GM12875 (cell line): ENCODE results near the gene C5orf58.

ENCODE experiments used
- H3K4me3 ChIP-seq: one replicate; pipeline ENCODE4 v1.5.1; 2011; ENCODE audit warnings: low read depth, low read length, control low read depth
- TF ChIP-seq, protein P1 (sequence below): IDR thresholded peaks from 2 replicates; pipeline ENCODE4 v1.5.1; 2011; ENCODE audit warnings: low read depth, mild to moderate bottlenecking, control low read depth, inconsistent platforms, low read length, moderate library complexity, borderline replicate concordance; ENCODE audit not compliant: insufficient read depth

Gene C5orf58

DNA sequence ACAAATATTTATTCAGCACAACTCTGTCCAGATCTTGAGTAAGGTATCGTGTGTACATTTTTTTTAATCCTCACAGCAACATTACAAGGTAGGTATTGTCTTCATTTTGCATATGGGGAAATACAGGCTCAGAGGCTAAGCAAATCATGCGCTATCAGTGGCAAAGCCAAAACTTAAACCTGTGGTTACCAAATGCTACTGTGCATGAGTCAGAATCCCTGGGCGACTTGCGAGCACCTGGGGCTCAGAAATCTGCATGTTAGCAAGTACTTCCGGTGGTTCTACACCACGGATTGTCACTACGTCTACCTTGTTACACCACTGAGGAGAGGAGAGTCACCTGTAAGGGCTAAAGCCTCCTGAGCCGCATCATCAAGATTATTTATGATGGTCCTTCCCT lies 21.3 kb downstream of the C5orf58 start:
- TF ChIP-seq, protein P1, sequence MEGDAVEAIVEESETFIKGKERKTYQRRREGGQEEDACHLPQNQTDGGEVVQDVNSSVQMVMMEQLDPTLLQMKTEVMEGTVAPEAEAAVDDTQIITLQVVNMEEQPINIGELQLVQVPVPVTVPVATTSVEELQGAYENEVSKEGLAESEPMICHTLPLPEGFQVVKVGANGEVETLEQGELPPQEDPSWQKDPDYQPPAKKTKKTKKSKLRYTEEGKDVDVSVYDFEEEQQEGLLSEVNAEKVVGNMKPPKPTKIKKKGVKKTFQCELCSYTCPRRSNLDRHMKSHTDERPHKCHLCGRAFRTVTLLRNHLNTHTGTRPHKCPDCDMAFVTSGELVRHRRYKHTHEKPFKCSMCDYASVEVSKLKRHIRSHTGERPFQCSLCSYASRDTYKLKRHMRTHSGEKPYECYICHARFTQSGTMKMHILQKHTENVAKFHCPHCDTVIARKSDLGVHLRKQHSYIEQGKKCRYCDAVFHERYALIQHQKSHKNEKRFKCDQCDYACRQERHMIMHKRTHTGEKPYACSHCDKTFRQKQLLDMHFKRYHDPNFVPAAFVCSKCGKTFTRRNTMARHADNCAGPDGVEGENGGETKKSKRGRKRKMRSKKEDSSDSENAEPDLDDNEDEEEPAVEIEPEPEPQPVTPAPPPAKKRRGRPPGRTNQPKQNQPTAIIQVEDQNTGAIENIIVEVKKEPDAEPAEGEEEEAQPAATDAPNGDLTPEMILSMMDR: no peak
- no peak overlapping the region for H3K4me3 ChIP-seq

DNA sequence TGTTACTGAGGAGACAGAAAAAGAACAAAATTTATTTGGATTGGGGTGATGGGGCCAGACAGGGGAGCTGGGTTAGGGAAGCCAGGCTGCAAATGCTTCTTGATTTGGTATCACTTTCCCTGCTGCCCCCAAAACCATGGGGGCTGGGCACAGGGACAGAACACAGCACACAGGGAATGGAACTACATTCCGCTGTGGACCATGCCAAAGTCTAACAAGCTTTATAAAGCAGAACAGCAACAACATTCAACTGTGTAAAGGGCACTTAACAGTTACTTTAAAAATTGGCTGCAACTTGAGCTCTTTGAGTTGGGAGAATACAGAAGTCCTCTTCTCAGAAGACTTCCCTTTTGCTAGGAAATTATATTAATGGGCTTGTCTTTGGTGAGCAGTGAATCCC lies 23.8 kb downstream of the C5orf58 start:
- TF ChIP-seq, protein P1: no peak
- no peak overlapping the region for H3K4me3 ChIP-seq

DNA sequence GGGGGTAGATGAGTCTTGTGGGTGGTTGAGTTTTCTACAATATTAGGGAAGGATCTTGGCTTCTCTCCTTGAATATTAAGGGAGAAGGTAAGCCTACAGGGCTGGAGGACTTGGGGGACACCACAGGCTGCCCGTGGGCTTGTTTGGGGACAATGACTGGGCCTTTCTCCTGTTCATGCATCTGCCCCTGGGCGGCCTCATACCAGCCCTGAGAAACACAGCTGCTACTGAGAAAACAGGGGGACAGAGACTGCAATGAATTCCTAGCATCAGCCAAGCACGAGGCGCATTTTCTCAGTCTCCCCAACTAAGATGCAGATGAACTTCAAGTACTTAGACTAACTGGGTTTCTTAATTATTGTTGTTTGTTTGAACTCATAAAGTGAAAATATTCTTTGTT lies 24.6 kb downstream of the C5orf58 start:
- H3K4me3 ChIP-seq: no peak overlapping the region
- TF ChIP-seq, protein P1: no peak

DNA sequence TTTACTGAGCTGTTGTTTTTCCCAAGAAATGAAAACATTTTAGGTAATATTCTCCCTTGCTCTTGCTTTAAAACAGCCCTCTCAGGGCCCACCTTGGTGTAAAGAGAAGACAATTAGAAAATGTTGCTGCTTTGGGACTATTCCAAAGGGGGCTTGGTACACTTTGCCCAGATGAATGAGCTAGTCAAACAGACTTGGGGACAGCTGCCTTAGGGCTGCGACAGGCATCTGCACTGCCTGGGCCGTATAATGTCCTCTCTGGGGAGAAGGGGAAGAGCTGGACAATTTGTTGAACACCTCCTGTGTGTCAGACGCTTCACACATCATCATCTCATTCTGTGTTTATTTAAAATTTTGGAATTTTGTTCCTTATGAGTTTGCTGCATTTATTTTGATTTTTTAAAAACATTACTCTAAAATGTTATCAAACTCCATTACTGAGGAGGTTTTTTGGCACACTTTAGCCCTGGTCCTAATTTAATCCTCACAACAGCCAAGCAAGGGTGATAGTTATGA lies 28.8 kb downstream of the C5orf58 start:
- no peak overlapping the region for H3K4me3 ChIP-seq
- TF ChIP-seq, protein P1: no peak

DNA sequence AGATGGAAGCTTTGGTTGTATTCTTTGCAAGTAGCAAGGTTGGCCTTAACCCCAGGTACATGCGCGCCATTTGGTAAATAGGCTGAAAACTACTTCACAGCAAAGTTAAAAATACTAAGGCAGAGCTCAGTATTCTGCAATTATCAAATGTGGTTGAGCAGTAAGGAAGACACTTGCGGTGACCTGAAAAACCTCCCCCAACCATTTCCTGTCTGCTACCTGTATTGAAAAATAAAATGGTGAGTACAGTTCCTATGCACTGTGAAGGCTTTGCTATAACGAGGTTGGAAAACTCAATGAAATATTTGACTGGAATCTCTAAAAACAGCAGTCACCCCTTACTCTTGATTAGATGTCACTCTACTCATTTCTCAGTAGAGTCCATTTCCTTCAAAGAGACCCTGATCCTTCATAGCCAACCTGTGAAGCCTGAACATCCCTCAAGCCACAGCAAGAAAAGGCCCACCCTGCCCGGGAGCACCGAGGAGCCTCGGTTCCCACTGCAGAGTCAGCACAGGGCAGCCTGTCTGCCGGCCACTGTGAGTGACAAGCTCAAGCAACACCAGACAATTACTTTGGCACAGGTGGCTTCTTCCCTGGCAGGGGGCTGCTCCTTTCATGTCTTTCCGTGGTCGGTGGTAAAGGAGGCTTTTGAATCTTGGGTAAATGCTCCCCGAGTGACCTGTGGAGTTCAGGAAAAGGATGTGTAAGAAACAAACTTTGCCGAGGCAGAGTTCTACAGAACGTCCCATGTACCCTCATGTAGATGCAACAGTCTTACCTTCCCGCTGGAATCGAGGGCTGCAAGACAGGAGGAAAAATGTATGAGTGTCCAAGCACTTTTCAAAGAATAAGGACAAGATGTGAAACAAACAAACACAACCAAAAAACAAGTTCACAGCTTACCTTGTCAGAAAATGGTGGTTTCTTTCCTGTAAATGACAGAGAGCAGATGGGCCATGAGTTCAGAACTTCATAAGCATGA lies 29.6 kb downstream of the C5orf58 start:
- TF ChIP-seq, protein P1: no peak
- H3K4me3 ChIP-seq: no peak overlapping the region

DNA sequence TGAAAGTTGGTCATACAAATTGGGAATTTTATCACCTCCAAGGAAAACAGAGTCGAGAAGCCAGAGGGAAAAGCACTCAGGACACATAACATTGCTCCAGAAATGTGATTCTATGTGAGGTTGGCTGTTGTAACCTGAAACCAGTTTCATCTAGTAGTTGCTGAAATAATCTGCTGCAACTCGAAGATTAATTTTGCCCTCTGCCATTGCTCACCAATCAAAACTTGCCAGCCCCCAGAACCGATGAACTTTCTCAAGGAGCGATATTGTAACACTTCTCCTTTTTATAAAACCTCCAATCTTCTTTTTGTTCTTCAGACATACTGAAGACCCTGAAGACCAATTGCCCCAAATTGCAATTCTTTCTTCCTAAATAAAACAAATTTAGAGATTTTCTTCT lies 31.1 kb downstream of the C5orf58 start:
- H3K4me3 ChIP-seq: no peak overlapping the region
- TF ChIP-seq, protein P1: no peak

DNA sequence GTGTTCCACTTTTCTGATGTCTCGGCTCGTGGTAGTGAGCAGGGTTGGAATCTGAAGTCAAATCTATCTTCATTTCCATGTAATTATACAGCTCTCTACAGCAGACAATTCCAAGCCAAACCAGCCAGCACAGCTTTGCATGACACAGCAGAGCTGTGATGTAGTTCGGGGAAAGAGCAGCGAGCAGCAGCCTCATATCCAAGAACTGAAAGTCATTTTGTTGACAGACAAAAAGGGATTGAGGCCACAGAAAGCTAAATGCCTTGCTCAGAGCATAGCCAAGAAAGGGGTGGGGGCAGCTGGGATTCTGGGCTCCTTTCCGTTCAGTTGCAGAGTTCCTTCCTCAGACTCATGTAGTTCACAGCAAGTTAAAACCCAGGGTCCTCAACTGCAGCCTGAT lies 32.7 kb downstream of the C5orf58 start:
- no peak overlapping the region for H3K4me3 ChIP-seq
- TF ChIP-seq, protein P1: no peak
